A673 (cell line): ENCODE data around the gene HDAC2.

Source experiments
- EZH2 ChIP-seq: fragments of 200-600 bp; sonication (generic); IDR thresholded peaks from 2 replicates; pipeline ENCODE4 v1.6.1; 2017; ENCODE audit warnings: borderline replicate concordance, low read depth, mild to moderate bottlenecking, mixed read lengths, antibody characterized with exemption, low read length; ENCODE audit not compliant: poor library complexity, severe bottlenecking
- TF ChIP-seq, protein P1 (sequence below): fragments of 300-800, 200-600 bp; sonication (generic); conservative IDR thresholded peaks from 2 replicates; pipeline ENCODE4 v1.5.1; 2017; ENCODE audit warnings: low read depth, mild to moderate bottlenecking, antibody characterized with exemption, low read length, moderate library complexity, mixed read lengths

DNA sequence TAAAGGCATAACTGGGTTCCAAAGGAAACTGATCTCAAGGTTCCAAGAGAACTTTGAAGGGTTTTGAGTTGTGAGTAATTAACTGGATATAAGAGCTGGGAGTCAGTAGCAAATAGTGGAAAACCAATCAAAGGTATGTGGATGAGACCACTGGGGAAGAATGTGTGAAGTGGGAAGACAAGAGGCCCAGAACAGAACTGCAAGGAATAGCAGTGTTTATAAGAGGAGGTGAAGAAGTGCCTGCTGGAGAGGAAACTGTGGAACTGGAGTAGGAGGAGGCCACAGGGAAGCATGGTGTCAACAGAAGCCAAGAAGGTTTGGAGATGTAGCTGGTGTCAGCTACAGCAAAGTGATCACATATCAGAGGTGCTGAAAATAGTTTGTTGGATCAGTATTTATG is 18.7 kb upstream of the HDAC2 start:
- no peak for TF ChIP-seq EZH2
- TF ChIP-seq, protein P1, sequence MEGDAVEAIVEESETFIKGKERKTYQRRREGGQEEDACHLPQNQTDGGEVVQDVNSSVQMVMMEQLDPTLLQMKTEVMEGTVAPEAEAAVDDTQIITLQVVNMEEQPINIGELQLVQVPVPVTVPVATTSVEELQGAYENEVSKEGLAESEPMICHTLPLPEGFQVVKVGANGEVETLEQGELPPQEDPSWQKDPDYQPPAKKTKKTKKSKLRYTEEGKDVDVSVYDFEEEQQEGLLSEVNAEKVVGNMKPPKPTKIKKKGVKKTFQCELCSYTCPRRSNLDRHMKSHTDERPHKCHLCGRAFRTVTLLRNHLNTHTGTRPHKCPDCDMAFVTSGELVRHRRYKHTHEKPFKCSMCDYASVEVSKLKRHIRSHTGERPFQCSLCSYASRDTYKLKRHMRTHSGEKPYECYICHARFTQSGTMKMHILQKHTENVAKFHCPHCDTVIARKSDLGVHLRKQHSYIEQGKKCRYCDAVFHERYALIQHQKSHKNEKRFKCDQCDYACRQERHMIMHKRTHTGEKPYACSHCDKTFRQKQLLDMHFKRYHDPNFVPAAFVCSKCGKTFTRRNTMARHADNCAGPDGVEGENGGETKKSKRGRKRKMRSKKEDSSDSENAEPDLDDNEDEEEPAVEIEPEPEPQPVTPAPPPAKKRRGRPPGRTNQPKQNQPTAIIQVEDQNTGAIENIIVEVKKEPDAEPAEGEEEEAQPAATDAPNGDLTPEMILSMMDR: no peak
